Measurements from ENCODE around the gene DGKH.

DGKH gene

GRCh38 chr13:42102961-42103865, 54.8 kb downstream of the DGKH start:
- no peak overlapping the region for H3K4me3 ChIP-seq (ENCODE audit: low read length in 2 of 2)
- H2AFZ ChIP-seq (ENCODE audit: low read length): no peak overlapping the region
- no peaks in the 10 kb centered on the region for H3K36me3 ChIP-seq (replicated peaks in 1 of 2; ENCODE audit: control insufficient read depth in 2 of 2, insufficient read depth in 2 of 2, low read length in 2 of 2)
- no peaks in the 10 kb centered on the region for H3K27me3 ChIP-seq (ENCODE audit: control insufficient read depth in 3 of 3, insufficient read depth in 3 of 3, low read depth in 1 of 3, low read length in 3 of 3)
- no peaks in the 10 kb centered on the region for H3K79me1 ChIP-seq (ENCODE audit: low read depth, low read length)
- H3K9me3 ChIP-seq (replicated peaks in 1 of 2; ENCODE audit: control insufficient read depth in 2 of 2, insufficient read depth in 1 of 2, low read depth in 1 of 2, low read length in 2 of 2): peaks cover 0 to 9% of the 10 kb centered on the region in 2 donors
- H3K4me1 ChIP-seq (ENCODE audit: control insufficient read depth in 2 of 2, insufficient read depth in 1 of 2, low read depth in 1 of 2, low read length in 2 of 2): peaks cover 9 to 17% of the 10 kb centered on the region in 2 donors
- no peak overlapping the region for H2BK5ac ChIP-seq (ENCODE audit: low read length)
- no peak overlapping the region for H3K4ac ChIP-seq (ENCODE audit: low read length)
- H2BK15ac ChIP-seq (ENCODE audit: low read length): no peak overlapping the region
- H2AK5ac ChIP-seq (ENCODE audit: low read depth, low read length): no peak overlapping the region
- H3K27ac ChIP-seq (replicated peaks; ENCODE audit: low read length): no peak overlapping the region
- H3K18ac ChIP-seq (ENCODE audit: low read length): no peak overlapping the region
- no peak for DNase-seq (ENCODE audit: low spot score)
- no CpG with 5 or more reads among the region's 5 CpGs for WGBS, 2 donors (ENCODE audit: extremely low coverage in 2 of 2, insufficient read length in 2 of 2, insufficient replicate concordance in 1 of 2)
- no peak overlapping the region for H3K14ac ChIP-seq (ENCODE audit: low read length)
- H3K4me2 ChIP-seq (ENCODE audit: insufficient read depth, low read length, poor library complexity, severe bottlenecking): no peak overlapping the region
- H3K9ac ChIP-seq (ENCODE audit: low read depth, low read length, poor library complexity): no peak overlapping the region
- no peak overlapping the region for H4K91ac ChIP-seq (ENCODE audit: low read depth, low read length, poor library complexity)
- no peak overlapping the region for H2BK120ac ChIP-seq (ENCODE audit: low read depth, low read length)
- no peak overlapping the region for H2BK12ac ChIP-seq (ENCODE audit: low read length)
- H3K23ac ChIP-seq (ENCODE audit: low read depth, low read length, poor library complexity): no peak overlapping the region
- H4K8ac ChIP-seq (ENCODE audit: low read depth, low read length): no peak overlapping the region

GRCh38 chr13:42106998-42107397, 58.5 kb downstream of the DGKH start:
- Histone ChIP-seq H2AFZ (ENCODE audit: low read length) (peak overlapping the region; percentile 37), H3K4me3 (ENCODE audit: low read length in 2 of 2) (no peak overlapping the region), H3K23ac (ENCODE audit: low read depth, low read length, poor library complexity) (no peak overlapping the region), H3K36me3 (replicated peaks in 1 of 2; ENCODE audit: control insufficient read depth in 2 of 2, insufficient read depth in 2 of 2, low read length in 2 of 2) (no peaks in the 10 kb centered on the region), H4K8ac (ENCODE audit: low read depth, low read length) (no peak overlapping the region), H3K4ac (ENCODE audit: low read length) (no peak overlapping the region), H2BK12ac (ENCODE audit: low read length) (no peak overlapping the region), H3K79me1 (ENCODE audit: low read depth, low read length) (no peaks in the 10 kb centered on the region), H3K27me3 (ENCODE audit: control insufficient read depth in 3 of 3, insufficient read depth in 3 of 3, low read depth in 1 of 3, low read length in 3 of 3) (no peaks in the 10 kb centered on the region), H3K4me1 (ENCODE audit: control insufficient read depth in 2 of 2, insufficient read depth in 1 of 2, low read depth in 1 of 2, low read length in 2 of 2) (peaks cover 11 to 25% of the 10 kb centered on the region in 2 donors), H2AK5ac (ENCODE audit: low read depth, low read length) (no peak overlapping the region), H2BK15ac (ENCODE audit: low read length) (no peak overlapping the region), H3K4me2 (ENCODE audit: insufficient read depth, low read length, poor library complexity, severe bottlenecking) (no peak overlapping the region), H3K14ac (ENCODE audit: low read length) (no peak overlapping the region), H3K9ac (ENCODE audit: low read depth, low read length, poor library complexity) (no peak overlapping the region), H4K91ac (ENCODE audit: low read depth, low read length, poor library complexity) (no peak overlapping the region), H2BK120ac (ENCODE audit: low read depth, low read length) (no peak overlapping the region), H3K27ac (replicated peaks; ENCODE audit: low read length) (no peak overlapping the region), H3K9me3 (replicated peaks in 1 of 2; ENCODE audit: control insufficient read depth in 2 of 2, insufficient read depth in 1 of 2, low read depth in 1 of 2, low read length in 2 of 2) (peaks cover 0 to 9% of the 10 kb centered on the region in 2 donors), H3K18ac (ENCODE audit: low read length) (no peak overlapping the region), H2BK5ac (ENCODE audit: low read length) (no peak overlapping the region)
- no CpG with 5 or more reads among the region's 4 CpGs for WGBS, 2 donors (ENCODE audit: extremely low coverage in 2 of 2, insufficient read length in 2 of 2, insufficient replicate concordance in 1 of 2)
- no peak for DNase-seq (ENCODE audit: low spot score)

GRCh38 chr13:42107421-42107820, 59.0 kb downstream of the DGKH start:
- H2BK120ac ChIP-seq (ENCODE audit: low read depth, low read length): no peak overlapping the region
- no peak overlapping the region for H3K4ac ChIP-seq (ENCODE audit: low read length)
- H2BK15ac ChIP-seq (ENCODE audit: low read length): no peak overlapping the region
- H3K9ac ChIP-seq (ENCODE audit: low read depth, low read length, poor library complexity): no peak overlapping the region
- no peak overlapping the region for H3K27ac ChIP-seq (replicated peaks; ENCODE audit: low read length)
- H2AK5ac ChIP-seq (ENCODE audit: low read depth, low read length): no peak overlapping the region
- H3K4me2 ChIP-seq (ENCODE audit: insufficient read depth, low read length, poor library complexity, severe bottlenecking): no peak overlapping the region
- H2AFZ ChIP-seq (ENCODE audit: low read length): peak overlapping the region; percentile 37
- H3K23ac ChIP-seq (ENCODE audit: low read depth, low read length, poor library complexity): no peak overlapping the region
- no peak overlapping the region for H4K91ac ChIP-seq (ENCODE audit: low read depth, low read length, poor library complexity)
- peaks cover 11 to 25% of the 10 kb centered on the region in 2 donors for H3K4me1 ChIP-seq (ENCODE audit: control insufficient read depth in 2 of 2, insufficient read depth in 1 of 2, low read depth in 1 of 2, low read length in 2 of 2)
- no peak for DNase-seq (ENCODE audit: low spot score)
- no peaks in the 10 kb centered on the region for H3K27me3 ChIP-seq (ENCODE audit: control insufficient read depth in 3 of 3, insufficient read depth in 3 of 3, low read depth in 1 of 3, low read length in 3 of 3)
- no peak overlapping the region for H3K14ac ChIP-seq (ENCODE audit: low read length)
- H3K79me1 ChIP-seq (ENCODE audit: low read depth, low read length): no peaks in the 10 kb centered on the region
- no peak overlapping the region for H4K8ac ChIP-seq (ENCODE audit: low read depth, low read length)
- no peak overlapping the region for H3K4me3 ChIP-seq (ENCODE audit: low read length in 2 of 2)
- no peak overlapping the region for H2BK12ac ChIP-seq (ENCODE audit: low read length)
- no peak overlapping the region for H2BK5ac ChIP-seq (ENCODE audit: low read length)
- H3K18ac ChIP-seq (ENCODE audit: low read length): no peak overlapping the region
- no peaks in the 10 kb centered on the region for H3K36me3 ChIP-seq (replicated peaks in 1 of 2; ENCODE audit: control insufficient read depth in 2 of 2, insufficient read depth in 2 of 2, low read length in 2 of 2)
- H3K9me3 ChIP-seq (replicated peaks in 1 of 2; ENCODE audit: control insufficient read depth in 2 of 2, insufficient read depth in 1 of 2, low read depth in 1 of 2, low read length in 2 of 2): peaks cover 0 to 9% of the 10 kb centered on the region in 2 donors
- WGBS, 2 donors (ENCODE audit: extremely low coverage in 2 of 2, insufficient read length in 2 of 2, insufficient replicate concordance in 1 of 2): no CpG with 5 or more reads among the region's 5 CpGs

- Histone ChIP-seq H4K91ac (ENCODE audit: low read depth, low read length, poor library complexity) (no peak overlapping the region), H3K79me1 (ENCODE audit: low read depth, low read length) (no peaks in the 10 kb centered on the region), H2BK5ac (ENCODE audit: low read length) (no peak overlapping the region), H2AFZ (ENCODE audit: low read length) (no peak overlapping the region), H3K27me3 (ENCODE audit: control insufficient read depth in 3 of 3, insufficient read depth in 3 of 3, low read depth in 1 of 3, low read length in 3 of 3) (no peaks in the 10 kb centered on the region), H3K36me3 (replicated peaks in 1 of 2; ENCODE audit: control insufficient read depth in 2 of 2, insufficient read depth in 2 of 2, low read length in 2 of 2) (no peaks in the 10 kb centered on the region), H3K4me2 (ENCODE audit: insufficient read depth, low read length, poor library complexity, severe bottlenecking) (no peak overlapping the region), H2BK15ac (ENCODE audit: low read length) (no peak overlapping the region), H3K9ac (ENCODE audit: low read depth, low read length, poor library complexity) (no peak overlapping the region), H3K9me3 (replicated peaks in 1 of 2; ENCODE audit: control insufficient read depth in 2 of 2, insufficient read depth in 1 of 2, low read depth in 1 of 2, low read length in 2 of 2) (peaks cover 0 to 9% of the 10 kb centered on the region in 2 donors), H3K4ac (ENCODE audit: low read length) (no peak overlapping the region), H3K18ac (ENCODE audit: low read length) (no peak overlapping the region), H3K27ac (replicated peaks; ENCODE audit: low read length) (no peak overlapping the region), H2BK120ac (ENCODE audit: low read depth, low read length) (no peak overlapping the region), H4K8ac (ENCODE audit: low read depth, low read length) (no peak overlapping the region), H3K4me1 (ENCODE audit: control insufficient read depth in 2 of 2, insufficient read depth in 1 of 2, low read depth in 1 of 2, low read length in 2 of 2) (peaks cover 11 to 25% of the 10 kb centered on the region in 2 donors), H3K23ac (ENCODE audit: low read depth, low read length, poor library complexity) (no peak overlapping the region), H3K4me3 (ENCODE audit: low read length in 2 of 2) (no peak overlapping the region), H2BK12ac (ENCODE audit: low read length) (no peak overlapping the region), H3K14ac (ENCODE audit: low read length) (no peak overlapping the region), H2AK5ac (ENCODE audit: low read depth, low read length) (no peak overlapping the region)
- no CpG with 5 or more reads among the region's 4 CpGs for WGBS, 2 donors (ENCODE audit: extremely low coverage in 2 of 2, insufficient read length in 2 of 2, insufficient replicate concordance in 1 of 2)
- DNase-seq (ENCODE audit: low spot score): no peak
Observed at GRCh38 chr13:42108217-42108616, 59.8 kb downstream of the DGKH start.

All from neuronal stem cell (in vitro differentiated cells).